22Rv1 (cell line): ENCODE data around the gene LGR5.

Experiments
- ZFX ChIP-seq: fragments of 450-650 bp; IDR thresholded peaks from 2 replicates; pipeline ENCODE4 v1.6.1; 2017; ENCODE audit warnings: antibody characterized with exemption, borderline replicate concordance
- TF ChIP-seq, protein P1 (sequence below): fragments of 450-650 bp; IDR thresholded peaks from 2 replicates; pipeline ENCODE4 v1.5.1; 2017; ENCODE audit warnings: mild to moderate bottlenecking

- TF ChIP-seq, protein P1, sequence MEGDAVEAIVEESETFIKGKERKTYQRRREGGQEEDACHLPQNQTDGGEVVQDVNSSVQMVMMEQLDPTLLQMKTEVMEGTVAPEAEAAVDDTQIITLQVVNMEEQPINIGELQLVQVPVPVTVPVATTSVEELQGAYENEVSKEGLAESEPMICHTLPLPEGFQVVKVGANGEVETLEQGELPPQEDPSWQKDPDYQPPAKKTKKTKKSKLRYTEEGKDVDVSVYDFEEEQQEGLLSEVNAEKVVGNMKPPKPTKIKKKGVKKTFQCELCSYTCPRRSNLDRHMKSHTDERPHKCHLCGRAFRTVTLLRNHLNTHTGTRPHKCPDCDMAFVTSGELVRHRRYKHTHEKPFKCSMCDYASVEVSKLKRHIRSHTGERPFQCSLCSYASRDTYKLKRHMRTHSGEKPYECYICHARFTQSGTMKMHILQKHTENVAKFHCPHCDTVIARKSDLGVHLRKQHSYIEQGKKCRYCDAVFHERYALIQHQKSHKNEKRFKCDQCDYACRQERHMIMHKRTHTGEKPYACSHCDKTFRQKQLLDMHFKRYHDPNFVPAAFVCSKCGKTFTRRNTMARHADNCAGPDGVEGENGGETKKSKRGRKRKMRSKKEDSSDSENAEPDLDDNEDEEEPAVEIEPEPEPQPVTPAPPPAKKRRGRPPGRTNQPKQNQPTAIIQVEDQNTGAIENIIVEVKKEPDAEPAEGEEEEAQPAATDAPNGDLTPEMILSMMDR = peak; percentile 96
- no peak for TF ChIP-seq ZFX
These were observed 47.0 kb upstream of the LGR5 start for GRCh38 chr12:71392521-71393145.
